B cell (primary cell): ENCODE measurements around the gene USH2A. TPM values are rescaled to one million over a fixed set of nuclear protein-coding genes. Genes with fewer than 3 reads are reported as not detected.

ENCODE experiments used
- ATAC-seq: fragments of 200-7000 bp; cut with Tn5 transposase; one replicate; pipeline ENCODE4 v1.10.0; 2021; ENCODE audit warnings: low read depth, mild to moderate bottlenecking, moderate number of reproducible peaks, moderate library complexity
- CTCF ChIA-PET: fragments of 350-600 bp; sonication (Branson Sonifier 250); formaldehyde crosslinking; loops from one replicate; lab custom pipeline; 2021; ENCODE audit warnings: antibody characterized with exemption, inconsistent platforms; lab: Charles Lee
- POLR2A ChIA-PET: fragments of 350-600 bp; sonication (Branson Sonifier 250); formaldehyde crosslinking; loops from one replicate; lab custom pipeline; 2021; ENCODE audit warnings: antibody characterized with exemption; lab: Charles Lee
- DNase-seq: peaks from one replicate; pipeline ENCODE4 v3.0.0; 2013
- H2AFZ ChIP-seq: 2 replicates; pipeline ENCODE4 v1.6.1; 2012; ENCODE audit warnings: mild to moderate bottlenecking, low read depth, low read length; ENCODE audit not compliant: insufficient read depth, poor library complexity, severe bottlenecking
- H3K27ac ChIP-seq, 2 donors: 1 replicate in 1 of 2; 2 replicates in 1 of 2; pipeline ENCODE4 v1.5.1; 2012 to 2013; ENCODE audit warnings: low read length in 2 of 2, mild to moderate bottlenecking in 2 of 2, moderate library complexity in 1 of 2
- H3K27me3 ChIP-seq, 4 experiments: fragments of 200-600 bp in 1 of 4; sonication (generic) in 1 of 4; replicated peaks in 1 of 4; 1 replicate in 2 of 4; 2 replicates in 2 of 4; pipeline versions ENCODE4 v1.6.1 to v1.7.0; 2013 to 2016; ENCODE audit warnings: low read length in 3 of 4, mild to moderate bottlenecking in 2 of 4, mixed read lengths in 1 of 4, moderate library complexity in 1 of 4; ENCODE audit not compliant: insufficient read depth in 4 of 4, control insufficient read depth in 3 of 4; ENCODE audit errors: control extremely low read depth in 1 of 4
- H3K36me3 ChIP-seq, 2 experiments: replicated peaks in 1 of 2; 1 replicate in 1 of 2; 2 replicates in 1 of 2; pipeline versions ENCODE4 v1.6.1 to v1.7.1; 2013; ENCODE audit warnings: low read length in 1 of 2; ENCODE audit not compliant: insufficient read depth in 2 of 2, control insufficient read depth in 1 of 2; ENCODE audit errors: control extremely low read depth in 1 of 2, extremely low read depth in 1 of 2
- H3K4me1 ChIP-seq, 2 donors: fragments of 200-600 bp in 1 of 2; sonication (generic) in 1 of 2; 1 replicate in 1 of 2; 2 replicates in 1 of 2; pipeline versions ENCODE4 v1.5.1 to v1.6.1; 2013 to 2017; ENCODE audit warnings: low read length in 2 of 2; ENCODE audit not compliant: control insufficient read depth in 2 of 2, insufficient read depth in 2 of 2
- H3K4me2 ChIP-seq: replicated peaks from 2 replicates; pipeline ENCODE3; 2012; ENCODE audit warnings: mild to moderate bottlenecking, low read depth, low read length; ENCODE audit not compliant: poor library complexity, severe bottlenecking
- H3K4me3 ChIP-seq, 5 experiments: fragments of 200-600 bp in 1 of 5; sonication (generic) in 1 of 5; 1 replicate in 3 of 5; 2 replicates in 2 of 5; pipeline versions ENCODE4 v1.5.1 to v1.7.0; 2011 to 2016; ENCODE audit warnings: low read length in 4 of 5, mild to moderate bottlenecking in 4 of 5, low read depth in 2 of 5, control low read depth in 1 of 5, moderate library complexity in 1 of 5; ENCODE audit not compliant: insufficient read depth in 1 of 5; ENCODE audit errors: control extremely low read depth in 1 of 5, extremely low read depth in 1 of 5
- H3K79me2 ChIP-seq: fragments of 200-600 bp; sonication (generic); one replicate; pipeline ENCODE4 v1.6.0; 2016; ENCODE audit warnings: low read length; ENCODE audit not compliant: control insufficient read depth, insufficient read depth
- H3K9ac ChIP-seq: fragments of 200-600 bp; sonication (generic); 2 replicates; pipeline ENCODE4 v1.6.1; 2017; ENCODE audit warnings: mild to moderate bottlenecking, low read length, moderate library complexity
- H3K9me3 ChIP-seq, 3 donors: one replicate each; pipeline versions ENCODE4 v1.6.1 to v1.7.1; 2013; ENCODE audit warnings: low read length in 2 of 3; ENCODE audit not compliant: control insufficient read depth in 2 of 3, insufficient read depth in 1 of 3; ENCODE audit errors: control extremely low read depth in 1 of 3
- H4K20me1 ChIP-seq: 2 replicates; pipeline ENCODE4 v1.6.0; 2012; ENCODE audit warnings: mild to moderate bottlenecking, low read length; ENCODE audit not compliant: insufficient read depth, control insufficient read depth, poor library complexity, severe bottlenecking
- H3K27ac Mint-ChIP-seq: one replicate; pipeline ENCODE4 v1.8.0; 2021; ENCODE audit warnings: mixed read lengths
- H3K27me3 Mint-ChIP-seq: one replicate; pipeline ENCODE4 v1.8.0; 2021; ENCODE audit warnings: mixed read lengths
- H3K4me1 Mint-ChIP-seq: one replicate; pipeline ENCODE4 v1.8.0; 2021; ENCODE audit warnings: mixed read lengths
- H3K4me3 Mint-ChIP-seq: one replicate; pipeline ENCODE4 v1.8.0; 2021; ENCODE audit warnings: mixed read lengths
- H3K9me3 Mint-ChIP-seq: one replicate; pipeline ENCODE4 v1.8.0; 2022; ENCODE audit warnings: mixed read lengths; ENCODE audit not compliant: insufficient read depth
- EZH2 ChIP-seq: IDR thresholded peaks from 2 replicates; pipeline ENCODE4 v1.6.1; 2012; ENCODE audit warnings: borderline replicate concordance, low read depth, mild to moderate bottlenecking, moderate library complexity, low read length; ENCODE audit not compliant: insufficient read depth, poor library complexity, severe bottlenecking
- WGBS: methylation state at CpG from one replicate; pipeline ENCODE4 v1.1.5; 2013; ENCODE audit warnings: missing lambda C conversion rate; ENCODE audit not compliant: insufficient coverage; 5-methylcytosine and 5-hydroxymethylcytosine counted together
- intact Hi-C: fragments of 100-400 bp; cut with micrococcal nuclease; formaldehyde crosslinking; loops from one replicate; pipeline ENCODE4 v1.10.0; 2022
- polyA plus RNA-seq: library from polyadenylated mRNA; depleted of rRNA; stranded (reverse); fragments of >200 nt; gene quantifications from 2 replicates; pipeline ENCODE4 v1.2.3, GENCODE V29; 2012
- total RNA-seq, 2 donors: library from RNA; stranded (reverse); fragments of 120-200 nt in 1 of 2; gene quantifications; 1 replicate in 1 of 2; 2 replicates in 1 of 2; pipeline versions ENCODE4 v1.2.3 to v1.2.4, GENCODE V29; 2013 to 2022
- TF ChIP-seq, protein P1 (sequence below): fragments of 200-600 bp; IDR thresholded peaks from one replicate; pipeline ENCODE4 v1.8.0; 2022; ENCODE audit warnings: antibody characterized with exemption, mild to moderate bottlenecking

Gene USH2A
- total and polyA plus RNA-seq, 2 donors (not counting 1 experiment from before 2014, with no cell fraction given) = 0.01 TPM; not detected in 1

DNA sequence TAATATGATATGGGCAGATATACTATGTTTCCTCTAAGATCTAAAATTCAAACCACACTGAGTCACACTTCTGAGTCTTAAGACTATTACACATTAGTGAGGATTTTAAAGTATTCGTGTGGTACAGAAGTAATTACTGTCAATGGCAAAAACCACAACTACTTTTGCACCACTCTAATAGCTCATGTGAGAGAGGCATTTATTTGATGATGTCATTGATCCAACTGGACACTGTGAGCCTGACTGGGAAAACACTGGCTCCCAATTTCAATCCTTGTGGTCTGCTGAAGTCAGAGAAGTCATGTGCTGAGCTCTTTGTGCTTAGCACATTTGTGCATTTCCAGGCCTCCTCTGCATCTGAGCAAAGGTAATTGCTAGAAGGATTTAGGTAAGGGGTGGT lies 377.8 kb downstream of the USH2A start:
- ATAC-seq = no peak
- Histone ChIP-seq H3K4me2 (no peak overlapping the region), H3K36me3 (no peaks in the 10 kb centered on the region), H3K27me3 (no peaks in the 10 kb centered on the region), H4K20me1 (no peaks in the 10 kb centered on the region), H3K9me3 (no peaks in the 10 kb centered on the region), H3K9ac (no peak overlapping the region), H3K4me1 (no peaks in the 10 kb centered on the region), H3K27ac (no peak overlapping the region), H3K79me2 (no peaks in the 10 kb centered on the region), H2AFZ (no peak overlapping the region), H3K4me3 (no peak overlapping the region)
- no peak for DNase-seq
- Mint-ChIP-seq H3K9me3 (peaks cover 2% of the 10 kb centered on the region), H3K27ac (no peak overlapping the region), H3K4me1 (no peaks in the 10 kb centered on the region), H3K27me3 (no peaks in the 10 kb centered on the region), H3K4me3 (no peak overlapping the region)
- TF ChIP-seq EZH2 = no peak
- TF ChIP-seq, protein P1, sequence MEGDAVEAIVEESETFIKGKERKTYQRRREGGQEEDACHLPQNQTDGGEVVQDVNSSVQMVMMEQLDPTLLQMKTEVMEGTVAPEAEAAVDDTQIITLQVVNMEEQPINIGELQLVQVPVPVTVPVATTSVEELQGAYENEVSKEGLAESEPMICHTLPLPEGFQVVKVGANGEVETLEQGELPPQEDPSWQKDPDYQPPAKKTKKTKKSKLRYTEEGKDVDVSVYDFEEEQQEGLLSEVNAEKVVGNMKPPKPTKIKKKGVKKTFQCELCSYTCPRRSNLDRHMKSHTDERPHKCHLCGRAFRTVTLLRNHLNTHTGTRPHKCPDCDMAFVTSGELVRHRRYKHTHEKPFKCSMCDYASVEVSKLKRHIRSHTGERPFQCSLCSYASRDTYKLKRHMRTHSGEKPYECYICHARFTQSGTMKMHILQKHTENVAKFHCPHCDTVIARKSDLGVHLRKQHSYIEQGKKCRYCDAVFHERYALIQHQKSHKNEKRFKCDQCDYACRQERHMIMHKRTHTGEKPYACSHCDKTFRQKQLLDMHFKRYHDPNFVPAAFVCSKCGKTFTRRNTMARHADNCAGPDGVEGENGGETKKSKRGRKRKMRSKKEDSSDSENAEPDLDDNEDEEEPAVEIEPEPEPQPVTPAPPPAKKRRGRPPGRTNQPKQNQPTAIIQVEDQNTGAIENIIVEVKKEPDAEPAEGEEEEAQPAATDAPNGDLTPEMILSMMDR = no peak
- ChIA-PET CTCF (no interaction called here), POLR2A (no interaction called here)
- intact Hi-C loops = no loop called here
- no CpG with 5 or more reads among the region's 1 CpG for WGBS

DNA sequence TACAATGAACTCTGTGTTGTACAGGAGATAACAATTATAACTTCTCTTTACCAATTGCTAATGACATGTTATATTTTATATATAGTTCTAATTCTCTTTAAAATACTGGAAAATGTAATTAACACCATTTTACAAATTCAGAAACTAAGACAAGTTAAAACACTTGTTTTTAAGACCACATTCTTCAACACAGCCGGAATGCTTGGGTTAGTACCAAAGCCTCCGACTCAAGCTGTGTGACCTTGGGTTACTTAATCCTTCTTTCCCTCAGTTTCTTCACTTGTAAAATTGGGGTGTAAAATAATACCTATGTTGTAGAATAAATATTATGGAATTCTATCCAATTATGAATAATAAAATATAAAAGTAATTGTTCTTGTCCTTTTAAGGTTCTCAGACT lies 378.7 kb downstream of the USH2A start:
- no peak overlapping the region for H3K4me3 ChIP-seq
- TF ChIP-seq, protein P1 = no peak
- TF ChIP-seq EZH2 = no peak
- no peak overlapping the region for H3K27ac ChIP-seq
- no peak overlapping the region for H3K4me2 ChIP-seq
- no peaks in the 10 kb centered on the region for H4K20me1 ChIP-seq
- Mint-ChIP-seq H3K9me3 (no peaks in the 10 kb centered on the region), H3K4me3 (no peak overlapping the region), H3K27me3 (no peaks in the 10 kb centered on the region), H3K4me1 (no peaks in the 10 kb centered on the region), H3K27ac (no peak overlapping the region)
- H3K4me1 ChIP-seq = no peaks in the 10 kb centered on the region
- H3K9ac ChIP-seq = no peak overlapping the region
- no peak for ATAC-seq
- POLR2A ChIA-PET = no interaction called here
- H3K27me3 ChIP-seq = no peaks in the 10 kb centered on the region
- no peaks in the 10 kb centered on the region for H3K79me2 ChIP-seq
- 60% methylated on average over 1 of the region's 2 CpGs for WGBS
- no peak for DNase-seq
- H3K9me3 ChIP-seq = no peaks in the 10 kb centered on the region
- no peaks in the 10 kb centered on the region for H3K36me3 ChIP-seq
- CTCF ChIA-PET = no interaction called here
- intact Hi-C loops = no loop called here
- no peak overlapping the region for H2AFZ ChIP-seq
